GM23338 (cell line): ENCODE results near the gene CACNA1F. TPM values are rescaled to one million over a fixed set of nuclear protein-coding genes. Genes with fewer than 3 reads are reported as not detected.

Experiments used
- ATAC-seq: fragments of 200-7000 bp; cut with Tn5 transposase; 3 replicates; pipeline ENCODE4 v1.9.1; 2020
- DNase-seq: peaks from one replicate; pipeline ENCODE4 v3.0.0-alpha.2; 2015; ENCODE audit warnings: low spot score
- H2AFZ ChIP-seq: fragments of 200-600 bp; sonication (generic); 2 replicates; pipeline ENCODE4 v1.8.0; 2016; ENCODE audit warnings: antibody characterized with exemption, mild to moderate bottlenecking, moderate library complexity
- H3F3A ChIP-seq: fragments of 200-600 bp; sonication (generic); replicated peaks from 2 replicates; pipeline ENCODE4 v1.8.0; 2017; ENCODE audit warnings: antibody characterized with exemption, mixed run types, low read depth
- H3K27ac ChIP-seq: fragments of 200-600 bp; sonication (generic); 2 replicates; pipeline ENCODE4 v1.6.1; 2016; ENCODE audit warnings: low read depth
- H3K27me3 ChIP-seq: fragments of 200-600 bp; sonication (generic); 2 replicates; pipeline ENCODE4 v1.8.0; 2016; ENCODE audit warnings: mild to moderate bottlenecking, mixed run types, moderate library complexity; ENCODE audit not compliant: insufficient read depth
- H3K36me3 ChIP-seq: fragments of 200-600 bp; sonication (generic); 2 replicates; pipeline ENCODE4 v1.8.0; 2016; ENCODE audit warnings: mild to moderate bottlenecking; ENCODE audit not compliant: insufficient read depth
- H3K4me1 ChIP-seq: fragments of 200-600 bp; sonication (generic); 2 replicates; pipeline ENCODE4 v1.8.0; 2016; ENCODE audit warnings: mild to moderate bottlenecking, moderate library complexity; ENCODE audit not compliant: insufficient read depth
- H3K4me2 ChIP-seq: fragments of 200-600 bp; sonication (generic); 2 replicates; pipeline ENCODE4 v1.7.1; 2017; ENCODE audit warnings: mixed run types
- H3K4me3 ChIP-seq: fragments of 200-600 bp; sonication (generic); 2 replicates; pipeline ENCODE4 v1.6.1; 2016; ENCODE audit warnings: mixed run types
- H3K79me2 ChIP-seq: fragments of 200-600 bp; sonication (generic); replicated peaks from 2 replicates; pipeline ENCODE4 v1.8.0; 2017; ENCODE audit warnings: mild to moderate bottlenecking; ENCODE audit not compliant: insufficient read depth
- H3K9me2 ChIP-seq: fragments of 200-600 bp; sonication (generic); 2 replicates; pipeline ENCODE4 v1.8.0; 2017; ENCODE audit not compliant: insufficient read depth
- H4K20me1 ChIP-seq: fragments of 200-600 bp; sonication (generic); replicated peaks from 2 replicates; pipeline ENCODE4 v1.8.0; 2017; ENCODE audit warnings: mild to moderate bottlenecking; ENCODE audit not compliant: insufficient read depth
- H3K27ac Mint-ChIP-seq: 2 replicates; pipeline ENCODE4 v1.8.0; 2020; ENCODE audit warnings: inconsistent platforms, mild to moderate bottlenecking, moderate library complexity, mixed read lengths
- H3K27me3 Mint-ChIP-seq: 3 replicates; pipeline ENCODE4 v1.8.0; 2022; ENCODE audit warnings: low read depth, mild to moderate bottlenecking, moderate library complexity, mixed read lengths, inconsistent platforms; ENCODE audit not compliant: insufficient read depth, poor library complexity
- H3K36me3 Mint-ChIP-seq: 3 replicates; pipeline ENCODE4 v1.8.0; 2021; ENCODE audit warnings: low read depth, mild to moderate bottlenecking, inconsistent platforms, moderate library complexity, mixed read lengths
- H3K4me1 Mint-ChIP-seq: 3 replicates; pipeline ENCODE4 v1.8.0; 2020; ENCODE audit warnings: mild to moderate bottlenecking, inconsistent platforms, mixed read lengths
- H3K4me3 Mint-ChIP-seq: 3 replicates; pipeline ENCODE4 v1.8.0; 2021; ENCODE audit warnings: moderate library complexity, mild to moderate bottlenecking, inconsistent platforms, mixed read lengths
- H3K9me3 Mint-ChIP-seq: 3 replicates; pipeline ENCODE4 v1.8.0; 2020; ENCODE audit warnings: moderate library complexity, mild to moderate bottlenecking, inconsistent platforms, mixed read lengths
- EZH2 ChIP-seq: fragments of 200-600 bp; sonication (generic); IDR thresholded peaks from one replicate; pipeline ENCODE4 v1.8.0; 2017; ENCODE audit warnings: antibody characterized with exemption, mild to moderate bottlenecking, low read depth; ENCODE audit not compliant: unreplicated experiment
- EZH2phosphoT487 ChIP-seq: fragments of 200-600 bp; sonication (generic); IDR thresholded peaks from one replicate; pipeline ENCODE4 v1.8.1; 2018; ENCODE audit warnings: antibody characterized with exemption; ENCODE audit not compliant: unreplicated experiment
- JUNB ChIP-seq: IDR thresholded peaks from one replicate; pipeline ENCODE4 v1.6.1; 2016; ENCODE audit warnings: antibody characterized with exemption; ENCODE audit not compliant: unreplicated experiment
- NANOG ChIP-seq: IDR thresholded peaks from 2 replicates; pipeline ENCODE4 v1.6.1; 2016; ENCODE audit warnings: antibody characterized with exemption, borderline replicate concordance
- POLR2AphosphoS5 ChIP-seq: IDR thresholded peaks from 2 replicates; pipeline ENCODE4 v1.6.1; 2016; ENCODE audit warnings: antibody characterized with exemption, low read depth
- STAT1 ChIP-seq: IDR thresholded peaks from one replicate; pipeline ENCODE4 v1.6.1; 2016; ENCODE audit warnings: antibody characterized with exemption; ENCODE audit not compliant: unreplicated experiment
- ZNF114 ChIP-seq: fragments of 250-450 bp; sonication (Bioruptor Pico); IDR thresholded peaks from 2 replicates; pipeline ENCODE4 v1.5.0; 2020; ENCODE audit warnings: mild to moderate bottlenecking, moderate library complexity
- polyA plus RNA-seq: library from polyadenylated mRNA; unstranded; fragments of >200 nt; fragmentation: Nextera tagmentation; extraction: Ambion mirVana; gene quantifications from 2 replicates; pipeline ENCODE4 v1.2.1, GENCODE V29; 2016
- total RNA-seq: library from RNA; depleted of rRNA; stranded (reverse); fragments of >200 nt; shearing (Covaris generic); gene quantifications from 2 replicates; pipeline ENCODE4 v1.2.3, GENCODE V29; 2014
- TF ChIP-seq, protein P1 (sequence below): IDR thresholded peaks from one replicate; pipeline ENCODE4 v1.6.1; 2018; ENCODE audit warnings: antibody characterized with exemption; ENCODE audit not compliant: unreplicated experiment
- TF ChIP-seq, protein P2 (sequence below), 2 experiments: fragments of 200-600 bp in 1 of 2; sonication (generic) in 1 of 2; conservative IDR thresholded peaks; 2 replicates each; pipeline versions ENCODE4 v1.5.1 to v1.6.1; 2016 to 2017; ENCODE audit warnings: antibody characterized with exemption in 2 of 2, low read depth in 2 of 2, mild to moderate bottlenecking in 2 of 2, moderate library complexity in 1 of 2

The CACNA1F gene
- total and polyA plus RNA-seq, 2 experiments from 2014 or later = 0.44 to 0.90 TPM

- TF ChIP-seq, protein P1, sequence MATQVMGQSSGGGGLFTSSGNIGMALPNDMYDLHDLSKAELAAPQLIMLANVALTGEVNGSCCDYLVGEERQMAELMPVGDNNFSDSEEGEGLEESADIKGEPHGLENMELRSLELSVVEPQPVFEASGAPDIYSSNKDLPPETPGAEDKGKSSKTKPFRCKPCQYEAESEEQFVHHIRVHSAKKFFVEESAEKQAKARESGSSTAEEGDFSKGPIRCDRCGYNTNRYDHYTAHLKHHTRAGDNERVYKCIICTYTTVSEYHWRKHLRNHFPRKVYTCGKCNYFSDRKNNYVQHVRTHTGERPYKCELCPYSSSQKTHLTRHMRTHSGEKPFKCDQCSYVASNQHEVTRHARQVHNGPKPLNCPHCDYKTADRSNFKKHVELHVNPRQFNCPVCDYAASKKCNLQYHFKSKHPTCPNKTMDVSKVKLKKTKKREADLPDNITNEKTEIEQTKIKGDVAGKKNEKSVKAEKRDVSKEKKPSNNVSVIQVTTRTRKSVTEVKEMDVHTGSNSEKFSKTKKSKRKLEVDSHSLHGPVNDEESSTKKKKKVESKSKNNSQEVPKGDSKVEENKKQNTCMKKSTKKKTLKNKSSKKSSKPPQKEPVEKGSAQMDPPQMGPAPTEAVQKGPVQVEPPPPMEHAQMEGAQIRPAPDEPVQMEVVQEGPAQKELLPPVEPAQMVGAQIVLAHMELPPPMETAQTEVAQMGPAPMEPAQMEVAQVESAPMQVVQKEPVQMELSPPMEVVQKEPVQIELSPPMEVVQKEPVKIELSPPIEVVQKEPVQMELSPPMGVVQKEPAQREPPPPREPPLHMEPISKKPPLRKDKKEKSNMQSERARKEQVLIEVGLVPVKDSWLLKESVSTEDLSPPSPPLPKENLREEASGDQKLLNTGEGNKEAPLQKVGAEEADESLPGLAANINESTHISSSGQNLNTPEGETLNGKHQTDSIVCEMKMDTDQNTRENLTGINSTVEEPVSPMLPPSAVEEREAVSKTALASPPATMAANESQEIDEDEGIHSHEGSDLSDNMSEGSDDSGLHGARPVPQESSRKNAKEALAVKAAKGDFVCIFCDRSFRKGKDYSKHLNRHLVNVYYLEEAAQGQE = no peak
- TF ChIP-seq JUNB (no peak), POLR2AphosphoS5 (no peak)
Measured at GRCh38 chrX:49278081-49278480, 44.9 kb upstream of the CACNA1F start (continued).

DNA sequence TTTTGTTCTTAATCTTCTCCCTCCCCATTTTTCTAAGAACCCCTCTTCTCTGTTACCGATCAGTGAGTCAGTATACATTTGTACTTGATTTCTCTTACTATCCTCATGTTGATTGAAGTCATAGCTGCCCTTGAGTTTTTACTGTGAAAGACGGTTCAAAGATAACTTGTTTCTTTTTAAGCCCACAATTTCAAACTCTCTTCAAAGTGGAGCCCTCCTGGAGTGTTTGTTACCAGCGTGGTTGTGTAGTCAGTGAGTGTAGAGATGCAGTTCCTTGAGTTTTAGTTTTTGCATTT, 44.3 kb upstream of the CACNA1F start:
- Histone ChIP-seq H4K20me1 (no peaks in the 10 kb centered on the region; the same call in 1 of the 2 replicates), H3K4me3 (no peak overlapping the region), H3K27ac (no peak overlapping the region), H3K36me3 (no peaks in the 10 kb centered on the region), H3K4me2 (no peak overlapping the region), H3K79me2 (peaks cover 9% of the 10 kb centered on the region), H3K27me3 (no peaks in the 10 kb centered on the region), H2AFZ (no peak overlapping the region), H3F3A (no peaks in the 10 kb centered on the region), H3K4me1 (no peaks in the 10 kb centered on the region), H3K9me2 (no peaks in the 10 kb centered on the region)
- DNase-seq (no peak), ATAC-seq (no peak)
- Mint-ChIP-seq H3K36me3 (peaks cover 11% of the 10 kb centered on the region; the same call in 2 of the 3 replicates), H3K27me3 (peaks cover 9% of the 10 kb centered on the region), H3K4me1 (peaks cover 29% of the 10 kb centered on the region), H3K9me3 (no peaks in the 10 kb centered on the region), H3K27ac (no peak overlapping the region; the same call in 1 of the 2 replicates), H3K4me3 (no peak overlapping the region)
- TF ChIP-seq EZH2 (no peak), POLR2AphosphoS5 (no peak), JUNB (no peak)

GRCh38 chrX:49276671-49277534, 43.8 kb upstream of the CACNA1F start:
- DNase-seq (no peak), ATAC-seq (no peak)
- no peak overlapping the region for H3K4me2 ChIP-seq
- H3K36me3 ChIP-seq = no peaks in the 10 kb centered on the region
- no peaks in the 10 kb centered on the region for H3K9me3 Mint-ChIP-seq
- H3K4me1 ChIP-seq = peaks cover 1% of the 10 kb centered on the region; the same call in 1 of the 2 replicates
- H2AFZ ChIP-seq = no peak overlapping the region
- H3K27ac Mint-ChIP-seq = no peak overlapping the region
- H3K4me1 Mint-ChIP-seq = peaks cover 23% of the 10 kb centered on the region
- no peak overlapping the region for H3K27ac ChIP-seq
- no peaks in the 10 kb centered on the region; the same call in 1 of the 2 replicates for H4K20me1 ChIP-seq
- H3K36me3 Mint-ChIP-seq = peaks cover 12% of the 10 kb centered on the region; the same call in 2 of the 3 replicates
- no peaks in the 10 kb centered on the region for H3K9me2 ChIP-seq
- no peak overlapping the region for H3K4me3 ChIP-seq
- H3K27me3 Mint-ChIP-seq = peaks cover 9% of the 10 kb centered on the region
- H3F3A ChIP-seq = no peaks in the 10 kb centered on the region
- peaks cover 15% of the 10 kb centered on the region for H3K79me2 ChIP-seq
- no peak overlapping the region for H3K4me3 Mint-ChIP-seq
- no peaks in the 10 kb centered on the region for H3K27me3 ChIP-seq
- TF ChIP-seq EZH2phosphoT487 (no peak), EZH2 (no peak), POLR2AphosphoS5 (no peak), NANOG (no peak), ZNF114 (CRISPR knock-in tag) (no peak), STAT1 (no peak)
- TF ChIP-seq, protein P2, sequence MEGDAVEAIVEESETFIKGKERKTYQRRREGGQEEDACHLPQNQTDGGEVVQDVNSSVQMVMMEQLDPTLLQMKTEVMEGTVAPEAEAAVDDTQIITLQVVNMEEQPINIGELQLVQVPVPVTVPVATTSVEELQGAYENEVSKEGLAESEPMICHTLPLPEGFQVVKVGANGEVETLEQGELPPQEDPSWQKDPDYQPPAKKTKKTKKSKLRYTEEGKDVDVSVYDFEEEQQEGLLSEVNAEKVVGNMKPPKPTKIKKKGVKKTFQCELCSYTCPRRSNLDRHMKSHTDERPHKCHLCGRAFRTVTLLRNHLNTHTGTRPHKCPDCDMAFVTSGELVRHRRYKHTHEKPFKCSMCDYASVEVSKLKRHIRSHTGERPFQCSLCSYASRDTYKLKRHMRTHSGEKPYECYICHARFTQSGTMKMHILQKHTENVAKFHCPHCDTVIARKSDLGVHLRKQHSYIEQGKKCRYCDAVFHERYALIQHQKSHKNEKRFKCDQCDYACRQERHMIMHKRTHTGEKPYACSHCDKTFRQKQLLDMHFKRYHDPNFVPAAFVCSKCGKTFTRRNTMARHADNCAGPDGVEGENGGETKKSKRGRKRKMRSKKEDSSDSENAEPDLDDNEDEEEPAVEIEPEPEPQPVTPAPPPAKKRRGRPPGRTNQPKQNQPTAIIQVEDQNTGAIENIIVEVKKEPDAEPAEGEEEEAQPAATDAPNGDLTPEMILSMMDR (conservative IDR thresholded peaks at IDR 0.05; ENCODE audit: low read depth in 2 of 2) = no peak
- TF ChIP-seq, protein P1 = no peak
